NCI-H82 treated with DMSO at 0.1 percent for 48 hours (cell line): ENCODE results near the gene PTPDC1.

Source experiments
- DNase-seq: peaks from one replicate; lab custom pipeline; 2025; ENCODE audit not compliant: unreplicated experiment; lab: John Stamatoyannopoulos, UW

PTPDC1 gene

GRCh38 chr9:94140791-94141790 lies 56.8 kb downstream of the PTPDC1 start:
- no peak for DNase-seq

GRCh38 chr9:94142353-94142752 lies 58.1 kb downstream of the PTPDC1 start:
- no peak for DNase-seq

GRCh38 chr9:94144394-94144793 lies 60.1 kb downstream of the PTPDC1 start:
- no peak for DNase-seq

- no peak for DNase-seq
Observed at GRCh38 chr9:94145640-94146039, 61.4 kb downstream of the PTPDC1 start.

- DNase-seq: no peak
Observed at GRCh38 chr9:94147776-94148175, 63.5 kb downstream of the PTPDC1 start.

- DNase-seq: no peak
Observed at GRCh38 chr9:94148419-94148818, 64.2 kb downstream of the PTPDC1 start.

GRCh38 chr9:94149696-94150095 lies 65.4 kb downstream of the PTPDC1 start:
- DNase-seq: no peak

- DNase-seq: no peak
Observed at GRCh38 chr9:94150279-94150828, 66.1 kb downstream of the PTPDC1 start.

- DNase-seq: no peak
Observed at GRCh38 chr9:94150890-94151650, 66.8 kb downstream of the PTPDC1 start.

- no peak for DNase-seq
Observed at GRCh38 chr9:94153905-94154304, 69.6 kb downstream of the PTPDC1 start.

- DNase-seq: no peak
Observed at GRCh38 chr9:94156348-94157049, 72.2 kb downstream of the PTPDC1 start.

GRCh38 chr9:94157050-94157801 lies 73.0 kb downstream of the PTPDC1 start:
- DNase-seq: no peak
